HG02943 (cell line): ENCODE data around the gene KIZ.
"Not testable (repeated sequence)": the region's sequence is repeated elsewhere in the genome, so short reads cannot be mapped to it uniquely, and the experiment has no call there.

ENCODE experiments used
- ATAC-seq: cut with Tn5 transposase; IDR thresholded peaks from one replicate; pipeline ENCODE4 v1.9.1; 2021; ENCODE audit warnings: mild to moderate bottlenecking, low read depth, moderate library complexity; ENCODE audit not compliant: unreplicated experiment

Gene KIZ

GRCh38 chr20:21136015-21136732, 10.3 kb downstream of the KIZ start:
- ATAC-seq, result no peak

- no peak for ATAC-seq
Measured at GRCh38 chr20:21137078-21137477, 11.2 kb downstream of the KIZ start.

GRCh38 chr20:21139881-21140566, 14.1 kb downstream of the KIZ start:
- no peak for ATAC-seq

GRCh38 chr20:21141825-21142224, 15.9 kb downstream of the KIZ start:
- ATAC-seq, result no peak

GRCh38 chr20:21143194-21143890, 17.5 kb downstream of the KIZ start:
- no peak for ATAC-seq

GRCh38 chr20:21145424-21145823, 19.5 kb downstream of the KIZ start:
- no peak for ATAC-seq

GRCh38 chr20:21146215-21146614, 20.3 kb downstream of the KIZ start:
- no peak for ATAC-seq

GRCh38 chr20:21147593-21147992, 21.7 kb downstream of the KIZ start:
- ATAC-seq, result no peak

- ATAC-seq, result no peak
Measured at GRCh38 chr20:21149344-21149743, 23.5 kb downstream of the KIZ start.

GRCh38 chr20:21151791-21152190, 25.9 kb downstream of the KIZ start:
- ATAC-seq, result no peak

- ATAC-seq, result no peak
Measured at GRCh38 chr20:21154692-21155091, 28.8 kb downstream of the KIZ start.

- no peak for ATAC-seq
Measured at GRCh38 chr20:21155268-21155667, 29.4 kb downstream of the KIZ start.

- ATAC-seq, result no peak
Measured at GRCh38 chr20:21156266-21156665, 30.4 kb downstream of the KIZ start.

- no peak for ATAC-seq
Measured at GRCh38 chr20:21157006-21157405, 31.1 kb downstream of the KIZ start.

- no peak for ATAC-seq
Measured at GRCh38 chr20:21159658-21160380, 33.9 kb downstream of the KIZ start.

- no peak for ATAC-seq
Measured at GRCh38 chr20:21161926-21162325, 36.0 kb downstream of the KIZ start.

- ATAC-seq, result no peak
Measured at GRCh38 chr20:21162631-21163030, 36.7 kb downstream of the KIZ start.

- no peak for ATAC-seq
Measured at GRCh38 chr20:21166801-21167200, 40.9 kb downstream of the KIZ start.

- no peak for ATAC-seq
Measured at GRCh38 chr20:21167261-21167660, 41.4 kb downstream of the KIZ start.

GRCh38 chr20:21168061-21168460, 42.2 kb downstream of the KIZ start:
- not testable (repeated sequence) for ATAC-seq

- no peak for ATAC-seq
Measured at GRCh38 chr20:21172626-21173025, 46.7 kb downstream of the KIZ start.
